GM18526 (cell line): Measurements from ENCODE around the gene FAM234B.

ENCODE experiments used
- POLR2A ChIP-seq: IDR thresholded peaks from 3 replicates; pipeline ENCODE4 v1.6.1; 2011; ENCODE audit not compliant: insufficient read length; ENCODE audit errors: extremely low read depth

The FAM234B gene

GRCh38 chr12:13105781-13106180 is 61.6 kb downstream of the FAM234B start:
- TF ChIP-seq POLR2A: no peak

GRCh38 chr12:13106666-13107065 is 62.5 kb downstream of the FAM234B start:
- TF ChIP-seq POLR2A: no peak

GRCh38 chr12:13112968-13113367 is 68.8 kb downstream of the FAM234B start:
- no peak for TF ChIP-seq POLR2A

- TF ChIP-seq POLR2A: no peak
Observed at GRCh38 chr12:13114251-13115052, 70.3 kb downstream of the FAM234B start.

- TF ChIP-seq POLR2A: no peak
Observed at GRCh38 chr12:13116259-13116658, 72.1 kb downstream of the FAM234B start.

- TF ChIP-seq POLR2A: no peak
Observed at GRCh38 chr12:13117029-13117428, 72.8 kb downstream of the FAM234B start.

- no peak for TF ChIP-seq POLR2A
Observed at GRCh38 chr12:13119826-13120225, 75.6 kb downstream of the FAM234B start.

- no peak for TF ChIP-seq POLR2A
Observed at GRCh38 chr12:13120413-13120812, 76.2 kb downstream of the FAM234B start.

- no peak for TF ChIP-seq POLR2A
Observed at GRCh38 chr12:13121568-13121967, 77.4 kb downstream of the FAM234B start.

GRCh38 chr12:13124656-13125505 is 80.7 kb downstream of the FAM234B start:
- no peak for TF ChIP-seq POLR2A

- no peak for TF ChIP-seq POLR2A
Observed at GRCh38 chr12:13125996-13126395, 81.8 kb downstream of the FAM234B start.

- no peak for TF ChIP-seq POLR2A
Observed at GRCh38 chr12:13126494-13126893, 82.3 kb downstream of the FAM234B start.

- no peak for TF ChIP-seq POLR2A
Observed at GRCh38 chr12:13127444-13127843, 83.3 kb downstream of the FAM234B start.

- TF ChIP-seq POLR2A: no peak
Observed at GRCh38 chr12:13128291-13128965, 84.2 kb downstream of the FAM234B start.

GRCh38 chr12:13130981-13131380 is 86.8 kb downstream of the FAM234B start:
- no peak for TF ChIP-seq POLR2A
